Panc1 (cell line): ENCODE results near the gene CDC16. TPM values are rescaled to one million over a fixed set of nuclear protein-coding genes. Genes with fewer than 3 reads are reported as not detected.

Source experiments
- ATAC-seq: fragments of 200-7000 bp; cut with Tn5 transposase; 2 replicates; pipeline ENCODE4 v1.9.1; 2020; ENCODE audit warnings: mild to moderate bottlenecking, moderate library complexity
- BruUV-seq: library from RNA; stranded (reverse); fragments of 400-500 nt; replicated peaks from 2 replicates; lab custom pipeline; 2021; lab: Mats Ljungman, UMichigan
- CTCF ChIA-PET: fragments of 300-600 bp; sonication (Branson Sonifier 250); formaldehyde crosslinking; loops from one replicate; lab custom pipeline; 2022; ENCODE audit warnings: antibody characterized with exemption; lab: Charles Lee
- POLR2A ChIA-PET: fragments of 300-600 bp; sonication (Branson Sonifier 250); formaldehyde crosslinking; loops from one replicate; lab custom pipeline; 2022; ENCODE audit warnings: antibody characterized with exemption; lab: Charles Lee
- DNase-seq: peaks from one replicate; pipeline ENCODE4 v3.0.0-alpha.2; 2010; ENCODE audit warnings: low read depth, low spot score
- H3K27ac ChIP-seq: 2 replicates; pipeline ENCODE4 v1.5.1; 2011; ENCODE audit warnings: mild to moderate bottlenecking, low read length, inconsistent platforms
- H3K27me3 ChIP-seq: fragments of 200-500 bp; sonication (Bioruptor generic); 2 replicates; pipeline ENCODE4 v1.6.0; 2014; ENCODE audit warnings: low read length, inconsistent platforms; ENCODE audit not compliant: control insufficient read depth, insufficient read depth
- H3K36me3 ChIP-seq: fragments of 200-500 bp; sonication (Bioruptor generic); 2 replicates; pipeline ENCODE4 v1.5.1; 2014; ENCODE audit warnings: inconsistent platforms, mild to moderate bottlenecking, low read length, moderate library complexity; ENCODE audit not compliant: control insufficient read depth, insufficient read depth
- H3K4me1 ChIP-seq: 2 replicates; pipeline ENCODE4 v1.5.1; 2011; ENCODE audit warnings: inconsistent platforms, mild to moderate bottlenecking, low read length, moderate library complexity; ENCODE audit not compliant: control insufficient read depth, insufficient read depth
- H3K4me3 ChIP-seq, 2 experiments: 2 replicates each; pipeline ENCODE4 v1.5.1; 2011 to 2012; ENCODE audit warnings: low read depth in 2 of 2, low read length in 2 of 2, mild to moderate bottlenecking in 2 of 2, inconsistent platforms in 1 of 2, moderate library complexity in 1 of 2
- H3K9me3 ChIP-seq: fragments of 200-500 bp; sonication (Bioruptor generic); 2 replicates; pipeline ENCODE4 v1.5.1; 2014; ENCODE audit warnings: low read depth, mild to moderate bottlenecking, inconsistent platforms, low read length, moderate library complexity; ENCODE audit not compliant: control insufficient read depth, insufficient read depth
- POLR2AphosphoS5 ChIP-seq: IDR thresholded peaks from 2 replicates; pipeline ENCODE4 v1.6.1; 2012; ENCODE audit warnings: mild to moderate bottlenecking, low read depth, low read length, moderate library complexity
- SIN3A ChIP-seq: IDR thresholded peaks from 2 replicates; pipeline ENCODE4 v1.6.1; 2012; ENCODE audit warnings: low read depth, mild to moderate bottlenecking, low read length, moderate library complexity, borderline replicate concordance; ENCODE audit not compliant: insufficient read depth
- TCF7L2 ChIP-seq: IDR thresholded peaks from 2 replicates; pipeline ENCODE4 v1.6.1; 2011; ENCODE audit warnings: mild to moderate bottlenecking, low read depth, low read length, inconsistent platforms
- in situ Hi-C: cut with HindIII; loops from 2 replicates; pipeline ENCODE4 v1.10.0; 2016; ENCODE audit warnings: low sequenced_read_pairs, low pct_unique_long_range_greater_than_20kb
- intact Hi-C: fragments of 100-400 bp; cut with micrococcal nuclease; formaldehyde crosslinking; loops from one replicate; pipeline ENCODE4 v1.10.0; 2022; ENCODE audit not compliant: unreplicated experiment
- total RNA-seq: library from RNA; stranded (reverse); gene quantifications from one replicate; pipeline ENCODE4 v1.2.1, GENCODE V29; 2021; ENCODE audit not compliant: unreplicated experiment
- TF ChIP-seq, protein P1 (sequence below), 2 experiments: IDR thresholded peaks; 2 replicates each; pipeline ENCODE4 v1.6.1; 2011 to 2012; ENCODE audit warnings: low read depth in 2 of 2, control low read depth in 1 of 2, low read length in 1 of 2, mild to moderate bottlenecking in 1 of 2, moderate library complexity in 1 of 2; ENCODE audit not compliant: insufficient read depth in 1 of 2
- TF ChIP-seq, protein P2 (sequence below): fragments of 450-650 bp; IDR thresholded peaks from 2 replicates; pipeline ENCODE4 v1.5.1; 2017; ENCODE audit warnings: mild to moderate bottlenecking

Gene CDC16
- total RNA-seq, 1 experiment from 2014 or later: 51.8 TPM

DNA sequence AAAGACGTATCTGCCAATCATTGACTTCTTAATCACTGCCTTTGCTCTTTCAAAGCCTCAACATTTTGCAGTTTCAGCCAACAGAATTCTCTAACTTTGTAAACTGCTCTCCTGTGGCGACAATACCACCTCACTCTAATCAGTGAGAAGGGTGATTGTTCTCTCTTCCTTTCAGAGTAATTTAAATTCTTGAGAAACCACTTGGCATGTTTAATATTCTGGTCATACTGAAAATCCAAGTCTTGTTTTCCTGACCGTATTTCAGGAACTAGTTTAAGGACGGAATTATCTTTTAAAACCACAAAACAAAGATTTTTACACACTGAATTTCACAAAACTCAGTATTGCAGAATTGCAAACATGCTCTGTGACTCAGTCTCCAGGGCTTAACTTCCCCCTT lies 5.2 kb upstream of the CDC16 start:
- TF ChIP-seq TCF7L2: no peak
- TF ChIP-seq SIN3A: no peak
- TF ChIP-seq POLR2AphosphoS5: no peak
- TF ChIP-seq, protein P1, sequence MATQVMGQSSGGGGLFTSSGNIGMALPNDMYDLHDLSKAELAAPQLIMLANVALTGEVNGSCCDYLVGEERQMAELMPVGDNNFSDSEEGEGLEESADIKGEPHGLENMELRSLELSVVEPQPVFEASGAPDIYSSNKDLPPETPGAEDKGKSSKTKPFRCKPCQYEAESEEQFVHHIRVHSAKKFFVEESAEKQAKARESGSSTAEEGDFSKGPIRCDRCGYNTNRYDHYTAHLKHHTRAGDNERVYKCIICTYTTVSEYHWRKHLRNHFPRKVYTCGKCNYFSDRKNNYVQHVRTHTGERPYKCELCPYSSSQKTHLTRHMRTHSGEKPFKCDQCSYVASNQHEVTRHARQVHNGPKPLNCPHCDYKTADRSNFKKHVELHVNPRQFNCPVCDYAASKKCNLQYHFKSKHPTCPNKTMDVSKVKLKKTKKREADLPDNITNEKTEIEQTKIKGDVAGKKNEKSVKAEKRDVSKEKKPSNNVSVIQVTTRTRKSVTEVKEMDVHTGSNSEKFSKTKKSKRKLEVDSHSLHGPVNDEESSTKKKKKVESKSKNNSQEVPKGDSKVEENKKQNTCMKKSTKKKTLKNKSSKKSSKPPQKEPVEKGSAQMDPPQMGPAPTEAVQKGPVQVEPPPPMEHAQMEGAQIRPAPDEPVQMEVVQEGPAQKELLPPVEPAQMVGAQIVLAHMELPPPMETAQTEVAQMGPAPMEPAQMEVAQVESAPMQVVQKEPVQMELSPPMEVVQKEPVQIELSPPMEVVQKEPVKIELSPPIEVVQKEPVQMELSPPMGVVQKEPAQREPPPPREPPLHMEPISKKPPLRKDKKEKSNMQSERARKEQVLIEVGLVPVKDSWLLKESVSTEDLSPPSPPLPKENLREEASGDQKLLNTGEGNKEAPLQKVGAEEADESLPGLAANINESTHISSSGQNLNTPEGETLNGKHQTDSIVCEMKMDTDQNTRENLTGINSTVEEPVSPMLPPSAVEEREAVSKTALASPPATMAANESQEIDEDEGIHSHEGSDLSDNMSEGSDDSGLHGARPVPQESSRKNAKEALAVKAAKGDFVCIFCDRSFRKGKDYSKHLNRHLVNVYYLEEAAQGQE (IDR thresholded peaks at IDR 0.05; ENCODE audit: insufficient read depth in 1 of 2, low read depth in 2 of 2, low read length in 1 of 2): no peak
- TF ChIP-seq, protein P2, sequence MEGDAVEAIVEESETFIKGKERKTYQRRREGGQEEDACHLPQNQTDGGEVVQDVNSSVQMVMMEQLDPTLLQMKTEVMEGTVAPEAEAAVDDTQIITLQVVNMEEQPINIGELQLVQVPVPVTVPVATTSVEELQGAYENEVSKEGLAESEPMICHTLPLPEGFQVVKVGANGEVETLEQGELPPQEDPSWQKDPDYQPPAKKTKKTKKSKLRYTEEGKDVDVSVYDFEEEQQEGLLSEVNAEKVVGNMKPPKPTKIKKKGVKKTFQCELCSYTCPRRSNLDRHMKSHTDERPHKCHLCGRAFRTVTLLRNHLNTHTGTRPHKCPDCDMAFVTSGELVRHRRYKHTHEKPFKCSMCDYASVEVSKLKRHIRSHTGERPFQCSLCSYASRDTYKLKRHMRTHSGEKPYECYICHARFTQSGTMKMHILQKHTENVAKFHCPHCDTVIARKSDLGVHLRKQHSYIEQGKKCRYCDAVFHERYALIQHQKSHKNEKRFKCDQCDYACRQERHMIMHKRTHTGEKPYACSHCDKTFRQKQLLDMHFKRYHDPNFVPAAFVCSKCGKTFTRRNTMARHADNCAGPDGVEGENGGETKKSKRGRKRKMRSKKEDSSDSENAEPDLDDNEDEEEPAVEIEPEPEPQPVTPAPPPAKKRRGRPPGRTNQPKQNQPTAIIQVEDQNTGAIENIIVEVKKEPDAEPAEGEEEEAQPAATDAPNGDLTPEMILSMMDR: no peak
- POLR2A ChIA-PET: no interaction called here
- intact Hi-C loops: loop anchor here (5.0 kb wide), 1 partner anchor 102 kb away; no protein-coding TSS in a partner anchor

DNA sequence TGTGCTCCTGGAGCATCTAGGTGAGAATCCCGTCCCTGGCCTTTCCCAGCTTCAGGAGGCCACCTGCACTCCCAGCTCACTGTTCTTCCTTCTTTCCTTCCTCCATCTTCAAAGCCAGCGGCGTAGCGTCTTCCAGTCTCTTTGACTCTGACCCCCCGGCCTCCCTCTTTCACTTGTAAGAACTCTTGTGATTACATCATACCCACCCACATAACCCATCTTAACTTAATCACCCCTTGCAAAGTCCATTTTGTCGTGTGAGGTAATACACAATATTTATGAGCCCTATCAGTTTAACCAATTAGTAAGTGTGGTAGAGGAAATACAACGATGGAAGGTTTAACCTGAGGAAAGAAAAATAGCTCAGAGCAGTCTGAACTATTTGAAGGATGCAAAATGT lies 4.6 kb upstream of the CDC16 start:
- Histone ChIP-seq H3K36me3 (no peaks in the 10 kb centered on the region), H3K9me3 (no peaks in the 10 kb centered on the region), H3K4me1 (peaks cover 15% of the 10 kb centered on the region), H3K4me3 (no peak overlapping the region), H3K27ac (no peak overlapping the region), H3K27me3 (no peaks in the 10 kb centered on the region)
- ATAC-seq (no peak), DNase-seq (no peak)
- no peak for TF ChIP-seq POLR2AphosphoS5
- no peak for TF ChIP-seq TCF7L2
- TF ChIP-seq, protein P2: no peak
- TF ChIP-seq, protein P1 (IDR thresholded peaks at IDR 0.05; ENCODE audit: insufficient read depth in 1 of 2, low read depth in 2 of 2, low read length in 1 of 2): no peak
- no peak for TF ChIP-seq SIN3A
- POLR2A ChIA-PET: no interaction called here
- in situ Hi-C loops (no loop called here), intact Hi-C loops (no loop called here)
- CTCF ChIA-PET: no interaction called here
- BruUV-seq: no TSS peak

More for the DNA sequence above, 5.2 kb upstream of the CDC16 start:
- Histone ChIP-seq H3K4me1 (peaks cover 15% of the 10 kb centered on the region), H3K36me3 (no peaks in the 10 kb centered on the region), H3K4me3 (no peak overlapping the region), H3K27ac (no peak overlapping the region), H3K27me3 (no peaks in the 10 kb centered on the region), H3K9me3 (no peaks in the 10 kb centered on the region)
- CTCF ChIA-PET: no interaction called here
- ATAC-seq (no peak), DNase-seq (no peak)
- in situ Hi-C loops: no loop called here
- BruUV-seq: no TSS peak
